Glutamatergic neuron (in vitro differentiated cells): ENCODE measurements around the gene SPOCK3. TPM values are rescaled to one million over a fixed set of nuclear protein-coding genes. Genes with fewer than 3 reads are reported as not detected.

Experiments used
- DNase-seq: peaks from one replicate; pipeline ENCODE4 v3.0.0; 2022
- H3K27ac Mint-ChIP-seq: one replicate; pipeline ENCODE4 v1.8.0; 2020; ENCODE audit warnings: mild to moderate bottlenecking, mixed read lengths, inconsistent platforms; ENCODE audit not compliant: unreplicated experiment
- H3K27me3 Mint-ChIP-seq: one replicate; pipeline ENCODE4 v1.8.0; 2020; ENCODE audit warnings: mild to moderate bottlenecking, moderate library complexity, mixed read lengths, inconsistent platforms; ENCODE audit not compliant: unreplicated experiment
- H3K36me3 Mint-ChIP-seq: one replicate; pipeline ENCODE4 v1.8.0; 2020; ENCODE audit warnings: mild to moderate bottlenecking, mixed read lengths, inconsistent platforms; ENCODE audit not compliant: unreplicated experiment
- H3K4me1 Mint-ChIP-seq: one replicate; pipeline ENCODE4 v1.8.0; 2020; ENCODE audit warnings: mild to moderate bottlenecking, low read depth, mixed read lengths, inconsistent platforms; ENCODE audit not compliant: unreplicated experiment
- H3K4me3 Mint-ChIP-seq: one replicate; pipeline ENCODE4 v1.8.0; 2020; ENCODE audit warnings: mild to moderate bottlenecking, mixed read lengths, inconsistent platforms; ENCODE audit not compliant: unreplicated experiment
- H3K9me3 Mint-ChIP-seq: one replicate; pipeline ENCODE4 v1.8.0; 2020; ENCODE audit warnings: mild to moderate bottlenecking, moderate library complexity, mixed read lengths, inconsistent platforms; ENCODE audit not compliant: unreplicated experiment
- CTCF ChIP-seq: fragments of 200-600 bp; sonication (generic); IDR thresholded peaks from one replicate; pipeline ENCODE4 v1.5.0; 2021; ENCODE audit not compliant: partially characterized antibody, unreplicated experiment
- total RNA-seq: library from RNA; stranded (reverse); fragmentation: NEBNext Ultra II Directional; extraction: Animal tissue kit (Norgen Biotek cat#: 25700); gene quantifications from one replicate; pipeline ENCODE4 v1.2.1, GENCODE V29; 2021; ENCODE audit not compliant: unreplicated experiment

Gene SPOCK3
- total RNA-seq, 1 donor from 2014 or later = 26.8 TPM

GRCh38 chr4:166989886-166990285, 244.4 kb downstream of the SPOCK3 start:
- DNase-seq = no peak
- Mint-ChIP-seq H3K4me1 (peaks cover 7% of the 10 kb centered on the region), H3K36me3 (no peaks in the 10 kb centered on the region), H3K4me3 (no peak overlapping the region), H3K9me3 (no peaks in the 10 kb centered on the region), H3K27me3 (no peaks in the 10 kb centered on the region), H3K27ac (no peak overlapping the region)
- TF ChIP-seq CTCF = no peak

DNA sequence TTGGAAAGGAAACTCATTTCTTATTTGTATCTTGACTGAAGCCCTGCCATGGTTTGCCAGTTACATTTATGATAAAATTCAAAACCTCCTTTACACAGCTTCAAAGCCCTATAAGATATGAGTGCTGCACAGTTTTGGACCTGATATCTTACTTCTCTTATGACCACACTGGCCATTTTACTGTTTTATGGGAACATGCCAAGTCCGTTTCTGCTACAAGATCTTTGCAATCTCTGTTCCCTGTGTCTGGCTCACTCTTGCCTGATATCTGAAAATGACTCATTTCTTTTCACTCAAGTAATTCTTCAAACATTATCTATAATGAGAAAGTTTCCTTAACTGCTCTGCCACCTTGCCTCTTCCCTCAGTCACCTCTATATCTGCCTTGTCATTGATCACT, 247.3 kb downstream of the SPOCK3 start:
- no peak for DNase-seq
- no peak for TF ChIP-seq CTCF
- Mint-ChIP-seq H3K4me3 (no peak overlapping the region), H3K27ac (no peak overlapping the region), H3K4me1 (no peaks in the 10 kb centered on the region), H3K9me3 (no peaks in the 10 kb centered on the region), H3K27me3 (no peaks in the 10 kb centered on the region), H3K36me3 (no peaks in the 10 kb centered on the region)

GRCh38 chr4:166981847-166982246, 252.4 kb downstream of the SPOCK3 start:
- Mint-ChIP-seq H3K36me3 (no peaks in the 10 kb centered on the region), H3K9me3 (no peaks in the 10 kb centered on the region), H3K4me3 (no peak overlapping the region), H3K27me3 (no peaks in the 10 kb centered on the region), H3K4me1 (no peaks in the 10 kb centered on the region), H3K27ac (no peak overlapping the region)
- DNase-seq = no peak
- TF ChIP-seq CTCF = peak; percentile 24

- H3K27me3 Mint-ChIP-seq = no peaks in the 10 kb centered on the region
- H3K4me3 Mint-ChIP-seq = no peak overlapping the region
- no peak for TF ChIP-seq CTCF
- H3K27ac Mint-ChIP-seq = no peak overlapping the region
- H3K4me1 Mint-ChIP-seq = no peaks in the 10 kb centered on the region
- no peaks in the 10 kb centered on the region for H3K36me3 Mint-ChIP-seq
- no peaks in the 10 kb centered on the region for H3K9me3 Mint-ChIP-seq
- no peak for DNase-seq
Observed at GRCh38 chr4:166980419-166980818, 253.9 kb downstream of the SPOCK3 start.

DNA sequence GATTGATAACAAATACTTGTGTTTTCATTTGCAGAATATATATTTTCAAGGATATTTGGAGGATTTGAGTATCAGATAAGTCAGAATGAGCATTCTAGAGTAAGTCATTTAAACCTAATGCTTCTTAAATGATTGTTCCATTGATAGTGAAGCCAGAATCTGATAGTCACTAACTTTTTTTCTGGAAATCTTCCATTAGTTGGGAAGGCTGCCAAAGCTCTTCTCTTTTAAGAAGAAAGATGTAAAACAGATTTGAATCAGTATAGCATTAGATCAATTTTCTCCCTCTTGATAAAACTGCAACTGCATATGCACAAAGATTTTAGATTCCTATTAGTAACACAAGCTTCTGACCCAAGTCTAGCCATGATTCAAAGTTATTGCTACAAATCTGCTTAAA, 256.7 kb downstream of the SPOCK3 start:
- Mint-ChIP-seq H3K4me1 (no peaks in the 10 kb centered on the region), H3K36me3 (no peaks in the 10 kb centered on the region), H3K9me3 (no peaks in the 10 kb centered on the region), H3K4me3 (no peak overlapping the region), H3K27me3 (no peaks in the 10 kb centered on the region), H3K27ac (no peak overlapping the region)
- no peak for DNase-seq
- no peak for TF ChIP-seq CTCF
